Endothelial cell of umbilical vein (primary cell): ENCODE data around the gene CDH3. TPM values are rescaled to one million over a fixed set of nuclear protein-coding genes. Genes with fewer than 3 reads are reported as not detected.

Experiments used
- BruUV-seq: library from RNA; stranded (reverse); fragments of 400-500 nt; replicated peaks from 2 replicates; lab custom pipeline; 2021; lab: Mats Ljungman, UMichigan
- CTCF ChIA-PET: fragments of 300-600, 350-600 bp; sonication (Branson Sonifier 250); formaldehyde crosslinking; loops from one replicate; lab custom pipeline; 2021; ENCODE audit warnings: antibody characterized with exemption, inconsistent platforms; lab: Charles Lee
- POLR2A ChIA-PET: fragments of 300-600, 350-600 bp; sonication (Branson Sonifier 250); formaldehyde crosslinking; loops from one replicate; lab custom pipeline; 2021; ENCODE audit warnings: antibody characterized with exemption, inconsistent platforms; lab: Charles Lee
- DNase-seq: peaks from one replicate; pipeline ENCODE4 v3.0.0-alpha.2; 2011; ENCODE audit warnings: low read depth, low spot score
- FAIRE-seq: peaks from 2 replicates; lab custom pipeline; 2011; peaks lifted over from hg19 to GRCh38; lab: Jason Lieb, UNC
- H2AFZ ChIP-seq: 2 replicates; pipeline ENCODE4 v1.6.0; 2012; ENCODE audit warnings: low read depth, low read length, control low read depth, inconsistent platforms
- H3K27ac ChIP-seq: 2 replicates; pipeline ENCODE4 v1.5.1; 2011; ENCODE audit warnings: low read depth, mild to moderate bottlenecking, control low read depth, low read length, moderate library complexity; ENCODE audit not compliant: insufficient read depth
- H3K27me3 ChIP-seq, 2 experiments: 2 replicates each; pipeline versions ENCODE4 v1.6.0 to v1.6.1; 2011; ENCODE audit warnings: low read length in 2 of 2, mixed read lengths in 1 of 2; ENCODE audit not compliant: control insufficient read depth in 2 of 2, insufficient read depth in 2 of 2
- H3K36me3 ChIP-seq, 2 experiments: 2 replicates in 1 of 2; 3 replicates in 1 of 2; pipeline ENCODE4 v1.5.1; 2011; ENCODE audit warnings: low read length in 2 of 2, mild to moderate bottlenecking in 1 of 2, moderate library complexity in 1 of 2; ENCODE audit not compliant: control insufficient read depth in 2 of 2, insufficient read depth in 2 of 2; ENCODE audit errors: extremely low read depth in 1 of 2
- H3K4me1 ChIP-seq: 3 replicates; pipeline ENCODE4 v1.5.1; 2011; ENCODE audit warnings: mild to moderate bottlenecking, low read length; ENCODE audit not compliant: control insufficient read depth, insufficient read depth; ENCODE audit errors: extremely low read depth
- H3K4me2 ChIP-seq: 2 replicates; pipeline ENCODE4 v1.6.1; 2011; ENCODE audit warnings: low read length, control low read depth, mixed read lengths; ENCODE audit not compliant: insufficient read depth
- H3K4me3 ChIP-seq, 3 experiments: fragments of 200-600 bp in 1 of 3; sonication (generic), shearing (Covaris generic) in 1 of 3; replicated peaks in 1 of 3; 2 replicates each; pipeline ENCODE4 v1.5.1; 2011 to 2016; ENCODE audit warnings: control low read depth in 3 of 3, low read length in 3 of 3, mild to moderate bottlenecking in 2 of 3, inconsistent platforms in 1 of 3, low read depth in 1 of 3, moderate library complexity in 1 of 3; ENCODE audit not compliant: insufficient read depth in 1 of 3
- H3K79me2 ChIP-seq: 2 replicates; pipeline ENCODE4 v1.6.0; 2012; ENCODE audit warnings: low read length, inconsistent platforms; ENCODE audit not compliant: control insufficient read depth, insufficient read depth
- H3K9ac ChIP-seq: replicated peaks from 2 replicates; pipeline ENCODE3; 2011; ENCODE audit warnings: low read length, control low read depth; ENCODE audit not compliant: insufficient read depth; ENCODE audit errors: extremely low read depth
- H3K9me1 ChIP-seq: replicated peaks from 3 replicates; pipeline ENCODE4 v1.6.0; 2011; ENCODE audit warnings: mild to moderate bottlenecking, low read length; ENCODE audit not compliant: control insufficient read depth, insufficient read depth; ENCODE audit errors: extremely low read depth
- H3K9me3 ChIP-seq: replicated peaks from 2 replicates; pipeline ENCODE4 v1.5.1; 2012; ENCODE audit warnings: low read length, inconsistent platforms; ENCODE audit not compliant: control insufficient read depth, insufficient read depth
- H4K20me1 ChIP-seq: replicated peaks from 2 replicates; pipeline ENCODE3; 2011; ENCODE audit warnings: mild to moderate bottlenecking, low read length; ENCODE audit not compliant: control insufficient read depth, insufficient read depth; ENCODE audit errors: extremely low read depth
- CTCF ChIP-seq, 2 donors: IDR thresholded peaks; 1 replicate in 1 of 2; 2 replicates in 1 of 2; pipeline ENCODE4 v1.5.1; 2011; ENCODE audit warnings: low read length in 2 of 2, mild to moderate bottlenecking in 2 of 2, moderate library complexity in 2 of 2, control low read depth in 1 of 2, inconsistent platforms in 1 of 2, low read depth in 1 of 2; ENCODE audit not compliant: insufficient read depth in 1 of 2; ENCODE audit errors: extremely low read depth in 1 of 2
- EZH2 ChIP-seq: IDR thresholded peaks from 2 replicates; pipeline ENCODE4 v1.6.1; 2012; ENCODE audit warnings: borderline replicate concordance, low read depth, mild to moderate bottlenecking, moderate library complexity, low read length, inconsistent platforms; ENCODE audit not compliant: severe bottlenecking
- FOS ChIP-seq: IDR thresholded peaks from 2 replicates; pipeline ENCODE4 v1.6.1; 2011; ENCODE audit warnings: mild to moderate bottlenecking, low read length, moderate library complexity, borderline replicate concordance; ENCODE audit not compliant: insufficient read depth
- GATA2 ChIP-seq: IDR thresholded peaks from 2 replicates; pipeline ENCODE4 v1.7.0; 2011; ENCODE audit warnings: low read depth, mild to moderate bottlenecking, moderate library complexity, mixed read lengths, low read length; ENCODE audit not compliant: insufficient read length, insufficient read depth
- JUN ChIP-seq: IDR thresholded peaks from 2 replicates; pipeline ENCODE4 v1.6.1; 2011; ENCODE audit warnings: borderline replicate concordance, low read depth; ENCODE audit not compliant: insufficient read length, insufficient read depth
- MAX ChIP-seq: IDR thresholded peaks from 2 replicates; pipeline ENCODE4 v1.6.1; 2011; ENCODE audit not compliant: insufficient read depth, insufficient read length
- MYC ChIP-seq: IDR thresholded peaks from one replicate; pipeline ENCODE4 v1.6.1; 2011; ENCODE audit warnings: mild to moderate bottlenecking, low read depth, low read length
- POLR2A ChIP-seq: IDR thresholded peaks from 2 replicates; pipeline ENCODE4 v1.6.1; 2012; ENCODE audit warnings: low read depth, mild to moderate bottlenecking, control low read depth, low read length
- POLR2AphosphoS5 ChIP-seq: IDR thresholded peaks from 2 replicates; pipeline ENCODE4 v1.6.1; 2012; ENCODE audit warnings: low read depth, mild to moderate bottlenecking, control low read depth, low read length, moderate library complexity; ENCODE audit not compliant: insufficient read depth
- dilution Hi-C: fragments of 300-500 bp; cut with MboI; formaldehyde crosslinking; loops from one replicate; pipeline ENCODE4 v1.15.0; 2019; ENCODE audit warnings: low sequenced_read_pairs; ENCODE audit not compliant: extremely low pct_ligation_motif_present
- intact Hi-C: fragments of 100-400 bp; cut with micrococcal nuclease; formaldehyde crosslinking; loops from one replicate; pipeline ENCODE4 v1.10.0; 2022
- polyA plus RNA-seq, 4 experiments: library from polyadenylated mRNA; depleted of rRNA in 3 of 4; stranded (reverse) in 3 of 4; unstranded in 1 of 4; fragments of >200 nt; gene quantifications; 2 replicates each; pipeline versions ENCODE4 v1.2.1 to v1.2.3, GENCODE V29; 2011 to 2012; ENCODE audit warnings: missing spikeins in 1 of 4
- total RNA-seq: library from RNA; stranded (reverse); gene quantifications from 2 replicates; pipeline ENCODE4 v1.2.3, GENCODE V29; 2021

CDH3 gene
- total and polyA plus RNA-seq, 2 donors (not counting 3 experiments of a cell fraction or from before 2014, with no cell fraction given), result 0.03 TPM; not detected in 1

GRCh38 chr16:68698091-68698490 is 53.0 kb downstream of the CDH3 start:
- DNase-seq, result no peak
- dilution Hi-C loops, result no loop called here
- Histone ChIP-seq H4K20me1 (no peaks in the 10 kb centered on the region), H3K9me1 (no peaks in the 10 kb centered on the region), H3K9ac (no peak overlapping the region), H3K4me2 (no peak overlapping the region), H3K4me3 (no peak overlapping the region), H3K4me1 (peaks cover 3% of the 10 kb centered on the region), H3K36me3 (no peaks in the 10 kb centered on the region), H2AFZ (no peak overlapping the region), H3K79me2 (no peaks in the 10 kb centered on the region), H3K9me3 (no peaks in the 10 kb centered on the region), H3K27me3 (no peaks in the 10 kb centered on the region), H3K27ac (no peak overlapping the region)
- no peak for FAIRE-seq
- no TSS peak for BruUV-seq
- POLR2A ChIA-PET, result no interaction called here
- intact Hi-C loops, result no loop called here
- no peak for TF ChIP-seq EZH2
- no peak for TF ChIP-seq MAX
- no peak for TF ChIP-seq FOS
- no peak for TF ChIP-seq POLR2A
- no peak for TF ChIP-seq JUN
- TF ChIP-seq GATA2, result no peak
- no peak for TF ChIP-seq MYC
- no peak for TF ChIP-seq POLR2AphosphoS5
- no peak for TF ChIP-seq CTCF (IDR thresholded peaks at IDR 0.05; ENCODE audit: extremely low read depth in 1 of 2, insufficient read depth in 1 of 2, low read depth in 1 of 2, low read length in 2 of 2)
- CTCF ChIA-PET, result interaction anchor here (0.7 kb wide), 1 partner anchor 16 kb away, joined by 3 read pairs; no protein-coding TSS in a partner anchor
